NCI-H1105 (cell line): ENCODE results near the gene DRAXIN.

Experiments
- DNase-seq: peaks from one replicate; lab custom pipeline; 2025; lab: John Stamatoyannopoulos, UW

DRAXIN gene

GRCh38 chr1:11764115-11764514, 72.6 kb downstream of the DRAXIN start:
- DNase-seq: no peak

- no peak for DNase-seq
Observed at GRCh38 chr1:11764519-11764918, 73.0 kb downstream of the DRAXIN start.

- no peak for DNase-seq
Observed at GRCh38 chr1:11765661-11766428, 74.3 kb downstream of the DRAXIN start.

GRCh38 chr1:11766429-11766776, 74.9 kb downstream of the DRAXIN start:
- no peak for DNase-seq

- DNase-seq: no peak
Observed at GRCh38 chr1:11767922-11768704, 76.6 kb downstream of the DRAXIN start.

- no peak for DNase-seq
Observed at GRCh38 chr1:11768821-11769220, 77.3 kb downstream of the DRAXIN start.

- no peak for DNase-seq
Observed at GRCh38 chr1:11769274-11769673, 77.8 kb downstream of the DRAXIN start.

GRCh38 chr1:11770011-11770410, 78.5 kb downstream of the DRAXIN start:
- no peak for DNase-seq

GRCh38 chr1:11771481-11772043, 80.1 kb downstream of the DRAXIN start:
- DNase-seq: no peak

GRCh38 chr1:11772458-11772857, 80.9 kb downstream of the DRAXIN start:
- no peak for DNase-seq

GRCh38 chr1:11774753-11775152, 83.2 kb downstream of the DRAXIN start:
- DNase-seq: no peak
